ENCODE measurements around the gene SIRPA. TPM values are rescaled to one million over a fixed set of nuclear protein-coding genes. Genes with fewer than 3 reads are reported as not detected.

SIRPA gene
- total RNA-seq, 1 donor from 2014 or later, result 8.9 TPM

Other genes with a start within 250 kb of the SIRPA start
- under 0.01 TPM for gene SIRPG, start 237.6 kb upstream of the SIRPA start, total RNA-seq
- gene PDYN, start 98.7 kb downstream of the SIRPA start, total RNA-seq, result not detected
- 7.8 TPM for gene STK35, start 206.4 kb downstream of the SIRPA start, total RNA-seq